ENCODE data around the gene OR5A2. TPM values are rescaled to one million over a fixed set of nuclear protein-coding genes. Genes with fewer than 3 reads are reported as not detected.
"Not testable (repeated sequence)": the region's sequence is repeated elsewhere in the genome, so short reads cannot be mapped to it uniquely, and the experiment has no call there.

The OR5A2 gene
- total and polyA plus RNA-seq, 2 experiments from 2014 or later: not detected

- H3K4me1 ChIP-seq (ENCODE audit: low read depth): no peaks in the 10 kb centered on the region
- DNase-seq (ENCODE audit: low read depth in 1 of 2, low spot score in 1 of 2): no peak
- H3K27ac ChIP-seq: no peak within 1 kb of the TSS
- no peaks in the 10 kb centered on the region for H3K27me3 ChIP-seq
- no peaks in the 10 kb centered on the region for H3K36me3 ChIP-seq
- H3K9me3 ChIP-seq (ENCODE audit: low read depth): no peaks in the 10 kb centered on the region
- no peak for TF ChIP-seq CTCF (IDR thresholded peaks at IDR 0.05; ENCODE audit: low read depth, low read length)
- no peak within 1 kb of the TSS for H3K4me3 ChIP-seq
These were observed 30.4 kb upstream of the OR5A2 start, which contains the start of gene OR4D6 for GRCh38 chr11:59456661-59457060. OR4D6 (plus strand) TSS chr11:59456961; CDS start chr11:59456961, 0 bp downstream.

GRCh38 chr11:59448484-59448883 lies 22.3 kb upstream of the OR5A2 start:
- no peaks in the 10 kb centered on the region for H3K4me1 ChIP-seq (ENCODE audit: low read depth)
- no peaks in the 10 kb centered on the region for H3K27me3 ChIP-seq
- DNase-seq (ENCODE audit: low read depth in 1 of 2, low spot score in 1 of 2): no peak
- no peak overlapping the region for H3K4me3 ChIP-seq
- H3K27ac ChIP-seq: no peak overlapping the region
- no peaks in the 10 kb centered on the region for H3K9me3 ChIP-seq (ENCODE audit: low read depth)
- no peaks in the 10 kb centered on the region for H3K36me3 ChIP-seq
- TF ChIP-seq CTCF (IDR thresholded peaks at IDR 0.05; ENCODE audit: low read depth, low read length): no peak

- DNase-seq (ENCODE audit: low read depth in 1 of 2, low spot score in 1 of 2); H3K4me1 ChIP-seq (ENCODE audit: low read depth); H3K4me3 ChIP-seq; H3K9me3 ChIP-seq (ENCODE audit: low read depth); H3K36me3 ChIP-seq; H3K27ac ChIP-seq; H3K27me3 ChIP-seq: not testable (repeated sequence)
These were observed 19.4 kb upstream of the OR5A2 start for GRCh38 chr11:59445624-59446023.

GRCh38 chr11:59437770-59438169 lies 11.6 kb upstream of the OR5A2 start:
- Histone ChIP-seq H3K27me3 (no peaks in the 10 kb centered on the region), H3K4me1 (ENCODE audit: low read depth) (no peaks in the 10 kb centered on the region), H3K9me3 (ENCODE audit: low read depth) (no peaks in the 10 kb centered on the region), H3K4me3 (no peak overlapping the region), H3K27ac (no peak overlapping the region), H3K36me3 (no peaks in the 10 kb centered on the region)
- no peak for TF ChIP-seq CTCF (IDR thresholded peaks at IDR 0.05; ENCODE audit: low read depth, low read length)
- DNase-seq (ENCODE audit: low read depth in 1 of 2, low spot score in 1 of 2): no peak

GRCh38 chr11:59436169-59436568 lies 10.0 kb upstream of the OR5A2 start, which contains the start of gene OR5A1:
OR5A1 (plus strand) TSS chr11:59436469; CDS start chr11:59443169, 6,700 bp downstream.
- no peak for TF ChIP-seq CTCF (IDR thresholded peaks at IDR 0.05; ENCODE audit: low read depth, low read length)
- H3K4me3 ChIP-seq: no peak within 1 kb of the TSS
- DNase-seq (ENCODE audit: low read depth in 1 of 2, low spot score in 1 of 2): no peak
- H3K36me3 ChIP-seq: no peaks in the 10 kb centered on the region
- no peaks in the 10 kb centered on the region for H3K4me1 ChIP-seq (ENCODE audit: low read depth)
- no peaks in the 10 kb centered on the region for H3K27me3 ChIP-seq
- no peaks in the 10 kb centered on the region for H3K9me3 ChIP-seq (ENCODE audit: low read depth)
- no peak within 1 kb of the TSS for H3K27ac ChIP-seq

GRCh38 chr11:59429924-59430516 lies 3.8 kb upstream of the OR5A2 start:
- Histone ChIP-seq H3K27me3 (no peaks in the 10 kb centered on the region), H3K36me3 (no peaks in the 10 kb centered on the region), H3K4me3 (no peak overlapping the region), H3K9me3 (ENCODE audit: low read depth) (no peaks in the 10 kb centered on the region), H3K4me1 (ENCODE audit: low read depth) (no peaks in the 10 kb centered on the region), H3K27ac (no peak overlapping the region)
- DNase-seq (ENCODE audit: low read depth in 1 of 2, low spot score in 1 of 2): peak; percentile 59 to 63
- TF ChIP-seq CTCF (IDR thresholded peaks at IDR 0.05; ENCODE audit: low read depth, low read length): peak; percentile 74
